HG02642 (cell line): Measurements from ENCODE around the gene LAIR1.
"Not testable (repeated sequence)": the region's sequence is repeated elsewhere in the genome, so short reads cannot be mapped to it uniquely, and the experiment has no call there.

ENCODE experiments used
- ATAC-seq: cut with Tn5 transposase; IDR thresholded peaks from one replicate; pipeline ENCODE4 v1.9.1; 2021; ENCODE audit warnings: mild to moderate bottlenecking; ENCODE audit not compliant: unreplicated experiment, poor library complexity

Gene LAIR1

DNA sequence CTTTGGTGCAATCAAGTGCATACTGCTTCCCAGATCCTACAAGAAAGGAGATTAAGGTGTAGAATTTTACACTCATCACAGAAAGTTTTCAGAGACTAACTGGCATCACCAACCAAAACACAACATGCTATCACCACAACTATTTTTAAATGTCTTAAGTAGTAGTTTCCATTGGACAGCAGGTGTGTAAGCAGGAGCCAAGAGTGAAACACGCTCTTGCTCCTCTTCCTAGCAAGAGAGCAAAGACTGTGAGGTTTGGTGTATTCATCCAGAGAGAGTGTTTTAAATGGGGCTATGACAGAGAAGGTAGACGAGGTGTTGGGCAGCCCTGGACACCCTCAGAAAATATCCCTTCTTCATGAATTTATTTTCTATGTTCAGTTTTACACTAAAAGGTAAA, 13.3 kb downstream of the LAIR1 start:
- ATAC-seq, result no peak

DNA sequence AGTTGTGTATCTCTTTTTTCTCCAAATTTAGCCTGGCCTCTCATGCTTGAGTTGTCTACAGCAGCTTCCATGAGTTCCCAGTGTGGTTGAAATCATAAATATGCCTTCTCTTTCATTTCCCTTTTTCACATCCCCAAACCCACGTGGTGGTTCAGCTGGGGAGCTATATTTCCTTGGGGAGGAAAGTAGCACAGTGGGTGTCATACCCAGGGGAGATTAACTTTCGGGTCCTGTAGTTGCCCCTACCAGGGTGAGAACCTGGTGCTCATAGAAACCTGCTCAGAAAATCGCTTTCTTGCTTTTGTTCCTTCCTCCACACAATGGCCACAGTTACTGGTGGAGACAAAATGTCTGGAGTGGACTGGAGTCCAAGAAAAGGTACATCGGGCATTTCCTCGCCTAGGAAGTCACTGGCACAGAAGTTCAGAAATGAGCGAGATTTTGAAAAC, 18.8 kb downstream of the LAIR1 start:
- ATAC-seq, result no peak

DNA sequence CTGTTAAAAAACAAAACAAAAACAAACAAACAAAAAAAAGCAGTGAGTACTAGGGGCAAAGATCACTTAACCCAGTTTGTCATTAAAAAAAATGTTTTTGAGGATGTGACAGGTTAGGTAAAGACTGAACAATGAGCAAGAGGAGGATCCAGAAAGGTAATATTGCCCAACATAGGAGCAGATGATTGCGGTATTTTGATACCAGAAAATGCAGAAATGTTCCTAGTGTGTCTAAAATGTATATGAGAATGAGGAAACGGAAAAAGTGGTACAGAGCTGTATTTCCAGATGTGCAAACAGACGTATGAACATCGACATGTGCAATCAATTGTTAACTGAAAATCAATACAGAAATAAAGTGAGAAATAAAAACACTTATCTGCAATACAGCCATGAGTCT, 20.9 kb downstream of the LAIR1 start:
- no peak for ATAC-seq

DNA sequence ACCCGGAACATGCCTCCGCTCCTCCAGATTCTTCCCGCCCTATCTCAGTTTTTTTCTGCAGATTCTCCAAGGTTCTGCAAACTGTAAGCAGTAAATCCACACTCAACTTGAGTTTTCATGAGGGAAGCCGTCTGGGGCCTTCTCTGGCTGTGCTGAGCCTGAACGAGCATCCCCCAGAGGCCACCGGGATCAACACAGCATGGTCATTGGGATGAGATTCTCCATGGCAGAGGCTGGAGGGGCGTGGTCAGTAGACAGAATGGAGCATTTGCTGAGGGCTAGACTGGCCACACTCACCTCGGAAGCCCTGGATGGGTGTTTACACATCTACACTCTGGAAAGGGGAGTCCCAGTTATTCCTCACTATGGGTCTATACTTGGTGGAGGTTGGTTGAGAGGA, 23.4 kb downstream of the LAIR1 start:
- ATAC-seq, result no peak

DNA sequence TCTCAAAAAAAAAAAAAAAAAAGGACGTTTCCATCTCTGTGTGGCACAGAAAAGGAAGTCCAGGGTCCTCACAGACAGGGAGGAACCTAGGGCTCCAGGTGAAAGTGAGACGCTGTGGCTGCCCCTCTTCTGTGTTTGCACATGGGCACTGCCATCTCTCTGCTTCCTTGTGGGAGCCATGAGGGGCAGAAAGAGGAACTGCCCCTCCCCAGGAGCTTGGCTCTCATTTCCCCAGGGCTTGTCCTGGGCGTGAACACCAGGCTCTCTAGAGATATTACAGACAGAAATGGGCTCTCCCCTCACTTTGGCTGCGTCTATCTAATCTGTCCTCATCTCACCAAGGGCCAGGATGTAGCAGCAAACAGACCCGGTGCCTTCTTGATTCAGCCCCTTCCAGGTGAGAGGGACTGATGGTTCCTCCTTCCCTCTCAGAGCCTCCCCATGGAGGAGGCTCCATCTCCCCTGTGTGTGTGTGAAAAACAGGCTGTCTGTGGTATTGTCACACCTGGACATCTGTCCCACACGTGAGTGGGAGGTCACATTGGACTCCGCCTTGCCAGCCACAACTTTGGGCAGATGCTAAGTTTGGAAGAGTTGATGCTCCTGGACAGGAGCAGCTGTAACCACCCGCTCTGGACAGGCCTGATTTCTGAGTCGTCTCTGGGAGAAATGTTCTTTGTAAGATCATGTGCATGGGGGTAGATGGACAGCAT, 24.9 kb downstream of the LAIR1 start:
- no peak for ATAC-seq

DNA sequence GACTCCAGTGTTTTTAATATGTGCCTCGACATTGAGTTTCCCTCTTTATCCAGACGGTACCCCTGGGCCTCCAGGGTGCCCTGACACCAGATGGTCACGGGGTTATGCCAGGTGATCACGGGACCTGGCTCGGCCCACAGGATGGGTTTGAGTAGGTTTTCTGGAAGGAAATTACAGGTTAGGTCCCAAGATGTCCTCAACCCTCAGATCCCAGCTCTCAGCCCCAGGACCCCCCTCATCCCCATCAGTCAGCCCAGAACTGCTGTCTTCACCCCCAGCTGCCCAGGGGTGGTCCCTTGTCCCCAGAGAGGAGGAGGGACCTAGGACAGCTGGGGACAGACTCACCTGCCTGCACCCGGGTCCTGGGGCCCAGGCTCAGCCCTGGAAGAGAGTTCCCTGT, 26.2 kb downstream of the LAIR1 start:
- no peak for ATAC-seq

DNA sequence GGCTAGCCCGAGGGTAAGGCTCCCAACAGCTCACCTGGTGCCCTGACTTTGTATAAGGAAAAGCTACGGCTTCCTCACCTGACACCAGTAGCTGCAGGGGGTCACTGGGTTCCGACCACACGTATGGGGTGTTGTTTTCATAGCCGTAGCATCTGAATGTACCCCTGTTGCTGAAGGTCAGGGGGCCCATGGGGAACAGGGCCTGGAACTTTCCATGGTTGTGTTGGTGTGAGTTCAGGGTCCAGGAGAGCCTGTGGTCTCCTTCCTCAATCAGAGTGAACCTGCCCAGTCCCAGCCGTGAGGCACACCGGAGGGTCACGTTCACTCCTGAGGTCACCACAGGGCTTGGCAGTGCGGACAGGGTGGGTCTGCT, 26.9 kb downstream of the LAIR1 start:
- ATAC-seq, result no peak

DNA sequence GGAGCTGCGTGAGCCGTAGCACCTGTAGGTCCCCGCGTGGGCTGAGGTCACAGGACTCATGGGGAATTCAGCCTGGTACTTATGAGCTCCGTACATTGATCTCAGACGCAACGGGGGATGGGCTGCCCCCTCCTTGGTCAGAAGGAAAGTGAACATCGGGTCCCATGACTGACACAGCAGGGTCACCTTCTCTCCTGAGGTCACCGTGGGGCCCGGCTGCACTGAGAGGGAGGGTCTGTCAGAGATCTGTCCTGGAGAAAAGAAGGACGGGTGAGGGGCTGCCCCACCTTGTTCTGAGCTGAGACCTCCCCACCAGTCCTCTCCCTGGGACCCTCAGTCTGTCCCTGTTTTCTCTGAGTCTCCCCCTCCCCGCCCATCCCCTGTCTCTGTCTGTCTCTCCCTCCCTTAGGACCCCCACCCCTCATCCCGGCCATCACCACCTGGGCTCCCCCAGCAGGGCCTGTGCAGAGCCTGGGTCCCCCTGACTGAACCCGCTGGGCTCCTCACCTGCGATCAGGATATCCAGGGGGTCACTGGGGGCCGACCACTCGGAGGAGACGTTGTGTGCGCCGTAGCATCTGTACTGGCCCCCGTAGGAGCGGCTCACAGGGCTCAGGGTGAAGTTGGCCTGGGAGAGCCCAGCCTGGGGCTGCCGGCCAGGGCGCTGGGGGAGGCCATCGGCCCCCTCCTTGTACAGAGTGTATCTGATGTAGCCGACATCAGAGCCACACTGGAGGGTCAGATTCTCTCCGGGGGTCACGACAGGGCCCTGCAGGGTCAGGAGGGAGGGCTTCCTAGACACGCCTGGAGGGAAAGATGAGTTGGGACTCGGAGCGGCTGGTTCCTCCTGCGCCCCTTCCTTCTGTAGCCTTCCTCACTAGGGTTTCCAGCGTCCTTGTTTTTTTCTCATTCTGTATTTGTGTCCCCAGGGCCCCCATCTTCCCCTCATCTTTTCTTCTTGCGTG, 27.6 kb downstream of the LAIR1 start:
- no peak for ATAC-seq

DNA sequence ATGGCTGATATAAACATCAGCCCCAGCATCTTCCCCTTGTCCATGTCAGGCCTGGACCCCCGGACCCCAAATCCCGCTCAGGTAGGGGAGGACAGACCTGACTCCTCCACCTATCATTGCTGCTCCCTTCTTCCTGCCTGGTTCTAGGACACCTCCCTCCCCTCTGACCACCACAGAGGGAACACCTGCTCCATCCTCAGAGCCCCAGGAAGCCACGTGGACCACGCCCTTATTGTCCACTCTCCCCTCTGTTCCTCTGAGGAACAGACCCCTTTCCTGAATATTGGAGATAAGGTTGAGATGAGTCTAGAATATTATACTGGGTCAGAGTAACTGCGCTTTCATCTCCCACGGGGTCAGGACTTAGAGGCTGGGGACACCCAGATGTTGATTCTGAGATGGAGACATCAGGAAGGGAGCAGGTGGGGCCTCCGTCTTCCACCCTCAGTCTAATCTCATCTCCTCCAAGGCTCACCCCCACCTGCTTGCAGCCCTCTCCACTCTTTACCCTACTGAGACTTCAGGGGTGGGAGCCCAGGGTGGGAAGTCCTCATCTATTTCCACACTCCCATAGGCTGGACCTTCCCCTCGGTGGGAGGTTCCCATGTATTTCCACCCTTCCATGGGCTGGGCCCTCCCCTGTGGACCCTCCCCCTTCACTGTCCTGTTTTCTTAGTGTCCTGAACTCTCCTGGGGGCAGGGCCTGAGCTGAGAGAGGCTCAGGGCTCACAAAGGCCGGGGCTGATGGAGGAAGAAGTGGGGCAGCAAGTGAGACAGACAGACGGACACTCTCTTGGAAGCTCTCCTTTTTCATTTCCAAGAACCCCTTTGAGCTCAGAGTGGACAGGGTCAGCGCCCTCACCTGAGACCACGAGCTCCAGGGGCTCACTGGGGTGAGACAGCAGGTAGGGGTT, 28.5 kb downstream of the LAIR1 start:
- no peak for ATAC-seq

DNA sequence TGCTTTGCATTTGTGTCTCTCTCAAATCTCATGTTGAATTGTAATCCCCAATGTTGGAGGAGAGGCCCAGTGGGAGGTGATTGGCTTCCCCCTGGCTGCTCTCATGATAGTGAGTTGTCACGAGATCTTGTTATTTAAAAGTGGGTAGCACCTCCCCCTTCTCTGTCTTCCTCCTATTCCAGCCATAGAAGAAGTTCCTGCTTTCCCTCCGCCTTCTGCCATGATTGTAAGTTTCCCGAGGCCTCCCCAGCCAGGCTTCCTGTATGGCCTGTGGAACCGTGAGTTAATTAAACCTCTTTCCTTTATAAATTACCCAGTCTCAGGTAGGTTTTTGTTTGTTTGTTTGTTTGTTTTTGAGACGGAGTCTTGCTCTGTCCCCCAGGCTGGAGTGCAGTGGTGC, 29.6 kb downstream of the LAIR1 start:
- no peak for ATAC-seq

DNA sequence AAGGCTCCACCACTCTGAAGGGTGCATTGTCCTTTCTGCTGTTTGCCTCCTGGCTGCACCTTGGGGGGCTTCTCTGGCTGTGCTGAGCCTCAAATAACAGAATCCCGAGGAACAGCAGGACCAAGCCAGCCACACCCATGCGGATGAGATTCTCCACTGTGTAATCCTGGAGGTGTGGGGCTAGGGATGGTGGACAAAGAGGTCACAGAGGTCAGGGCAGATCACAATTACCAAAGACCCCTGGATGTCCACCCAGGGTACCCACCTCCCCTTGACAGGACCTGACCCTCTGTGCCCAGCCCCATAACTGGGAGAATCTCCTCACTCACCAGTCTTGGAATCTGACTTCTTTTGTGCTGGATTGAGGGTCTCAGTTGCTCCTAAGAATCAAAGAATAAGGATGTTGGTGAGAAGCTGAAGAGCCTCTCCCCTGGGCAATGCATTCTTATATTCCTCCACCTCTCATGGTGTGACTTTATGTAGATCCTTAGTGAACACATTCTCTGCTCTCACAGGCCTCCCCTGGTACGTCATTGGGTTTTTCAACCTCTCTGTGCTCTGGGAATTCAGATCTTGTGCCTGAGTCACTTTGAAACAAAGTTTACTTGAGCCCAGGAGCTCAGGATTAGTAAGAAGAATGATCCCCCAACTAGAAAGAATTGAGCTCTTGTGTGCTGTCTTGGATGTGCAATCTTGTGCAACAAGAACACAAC, 31.0 kb downstream of the LAIR1 start:
- ATAC-seq, result no peak

DNA sequence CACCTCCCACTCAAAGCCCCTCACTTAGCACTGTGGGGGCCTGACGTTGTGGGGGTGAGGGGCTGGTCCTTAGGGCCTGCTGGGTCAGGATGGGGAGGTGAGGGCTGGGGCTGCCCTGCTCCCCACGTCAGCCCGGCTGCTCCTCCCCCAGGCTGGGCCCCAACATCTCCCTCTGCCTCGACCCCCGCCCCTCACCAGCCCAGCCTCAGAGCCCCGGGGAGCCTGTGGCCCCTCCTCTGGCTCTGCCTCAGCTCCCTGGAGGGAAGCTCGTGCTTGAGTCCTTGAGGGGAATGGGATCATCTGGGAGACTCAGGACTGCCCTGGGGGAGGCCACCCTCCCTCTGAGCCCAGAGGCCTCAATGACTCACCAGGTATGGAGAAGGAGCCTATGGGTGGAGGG, 32.6 kb downstream of the LAIR1 start:
- ATAC-seq, result no peak

DNA sequence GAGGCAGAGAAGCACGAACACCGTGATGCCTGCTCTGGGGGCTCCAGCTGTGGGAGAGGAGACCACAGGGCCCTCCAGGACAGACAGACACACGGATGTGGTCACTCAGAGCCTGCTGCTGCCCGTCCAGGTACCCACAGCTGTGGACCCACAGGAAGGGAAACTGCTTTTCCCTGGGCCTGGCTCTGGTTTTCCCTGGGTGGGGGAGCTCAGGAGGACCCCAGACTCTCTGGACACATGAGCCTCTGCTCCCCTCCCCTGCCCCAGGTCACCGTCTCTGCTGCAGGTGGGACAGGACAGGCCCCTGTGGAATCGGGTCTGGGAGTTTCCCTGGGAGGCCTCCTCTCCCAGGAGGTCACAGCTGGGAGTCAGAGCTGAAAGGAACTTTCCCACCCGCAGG, 33.1 kb downstream of the LAIR1 start:
- ATAC-seq, result no peak

DNA sequence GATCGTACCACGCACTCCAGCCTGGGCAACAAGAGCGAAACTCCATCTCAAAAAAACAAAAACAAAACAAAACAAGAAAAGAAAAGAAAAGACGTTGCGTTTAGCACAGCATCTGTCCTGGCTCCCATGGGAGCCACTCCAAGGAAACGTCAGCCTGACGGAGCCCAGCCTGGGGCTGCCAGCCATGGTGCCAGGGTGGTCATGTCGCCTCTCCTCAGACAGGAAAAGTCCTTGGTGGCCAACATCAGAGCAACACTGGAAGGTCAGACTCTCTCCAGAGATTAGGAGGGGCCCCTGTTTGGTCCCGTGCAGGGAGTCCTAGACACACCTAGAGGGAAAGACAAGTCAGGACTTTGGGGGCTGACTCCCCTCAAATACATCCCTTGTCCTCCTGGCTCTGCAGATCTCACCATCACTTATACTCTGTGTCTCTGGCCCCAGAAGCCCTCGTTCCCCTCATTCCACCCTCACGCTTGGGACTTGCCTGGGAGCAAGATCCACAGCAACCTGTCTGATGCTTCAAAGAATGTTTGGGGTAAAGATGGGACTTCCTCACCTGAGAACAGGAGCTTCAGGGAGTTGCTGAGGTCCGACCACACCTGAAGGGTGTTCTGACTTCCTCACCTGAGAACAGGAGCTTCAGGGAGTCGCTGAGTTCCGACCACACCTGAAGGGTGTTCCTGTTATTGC, 35.1 kb downstream of the LAIR1 start:
- ATAC-seq, result no peak

DNA sequence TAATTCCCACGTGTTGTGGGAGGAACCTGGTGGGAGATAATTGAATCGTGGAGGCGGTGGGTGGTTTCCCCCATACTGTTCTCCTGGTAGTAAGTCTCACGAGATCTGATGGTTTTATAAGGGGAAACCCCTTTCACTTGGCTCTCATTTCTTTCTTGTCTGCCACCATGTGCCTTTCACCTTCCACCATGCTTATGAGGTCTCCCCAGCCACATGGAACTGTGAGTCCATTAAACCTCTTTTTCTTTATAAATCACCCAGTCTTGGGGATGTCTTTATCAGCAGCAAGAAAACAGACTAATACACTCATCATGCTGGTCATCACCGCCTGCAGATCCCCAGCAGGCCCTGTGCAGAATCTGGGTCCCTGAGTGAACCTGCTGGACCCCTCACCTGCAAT, 36.0 kb downstream of the LAIR1 start:
- not testable (repeated sequence) for ATAC-seq

DNA sequence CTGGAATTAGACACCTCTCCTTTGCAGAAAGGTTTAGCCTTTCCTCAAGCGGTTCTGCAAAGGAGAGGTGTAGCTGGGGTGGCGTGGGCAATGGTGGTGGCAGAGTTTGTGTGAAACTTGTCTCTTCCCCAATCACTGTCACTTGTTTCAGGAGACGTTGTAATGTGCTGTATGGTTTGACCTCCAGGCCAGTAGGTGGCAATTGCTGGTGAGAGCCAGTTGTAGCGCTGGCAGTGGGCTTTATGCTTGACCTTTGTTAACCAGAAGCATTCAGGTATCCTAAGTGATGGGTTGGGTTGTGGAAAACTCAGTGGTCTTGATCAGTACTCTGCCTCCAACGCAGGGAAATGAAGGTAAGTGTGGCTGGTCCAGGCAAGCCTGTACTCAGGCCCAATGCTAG, 39.1 kb downstream of the LAIR1 start:
- ATAC-seq, result no peak

DNA sequence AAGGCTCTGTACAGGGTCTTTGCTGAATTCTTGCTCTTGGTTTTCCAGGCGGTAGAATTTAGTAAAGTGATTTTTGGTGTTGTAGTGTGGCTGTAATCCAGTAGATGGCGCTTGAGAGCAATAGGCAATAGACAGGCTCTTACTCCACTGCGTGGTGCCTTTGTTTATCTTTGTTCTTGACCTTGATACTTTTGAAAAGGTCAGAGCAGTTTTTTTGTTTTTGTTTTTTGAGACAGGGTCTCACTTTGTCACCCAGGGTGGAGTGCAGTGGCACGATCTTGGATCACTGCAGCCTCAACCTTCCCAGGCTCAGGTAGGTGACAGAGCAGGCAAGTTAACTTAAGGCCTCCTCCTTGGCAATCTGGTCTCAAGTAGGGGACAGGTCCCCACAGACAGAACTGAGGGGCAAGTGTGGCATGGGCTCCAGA, 39.5 kb downstream of the LAIR1 start:
- no peak for ATAC-seq

DNA sequence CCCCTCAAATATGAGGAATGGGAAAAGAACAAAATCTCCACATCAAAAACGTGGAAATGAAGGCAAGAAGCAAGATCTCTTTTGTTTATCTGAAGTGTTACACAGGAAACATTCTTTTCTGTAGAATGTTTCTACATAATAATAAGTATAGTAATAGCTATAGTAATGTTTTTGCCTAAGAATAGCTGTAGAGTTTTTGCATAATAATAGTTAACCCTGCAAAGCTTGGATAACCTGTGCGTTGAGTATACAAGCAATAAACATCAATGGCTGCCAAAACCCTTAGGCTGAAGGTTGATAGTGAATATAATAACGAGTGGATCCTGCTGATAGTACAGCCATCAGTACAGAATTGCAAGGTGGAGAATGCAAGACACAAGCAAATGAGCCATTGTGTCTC, 40.7 kb downstream of the LAIR1 start:
- ATAC-seq, result no peak

DNA sequence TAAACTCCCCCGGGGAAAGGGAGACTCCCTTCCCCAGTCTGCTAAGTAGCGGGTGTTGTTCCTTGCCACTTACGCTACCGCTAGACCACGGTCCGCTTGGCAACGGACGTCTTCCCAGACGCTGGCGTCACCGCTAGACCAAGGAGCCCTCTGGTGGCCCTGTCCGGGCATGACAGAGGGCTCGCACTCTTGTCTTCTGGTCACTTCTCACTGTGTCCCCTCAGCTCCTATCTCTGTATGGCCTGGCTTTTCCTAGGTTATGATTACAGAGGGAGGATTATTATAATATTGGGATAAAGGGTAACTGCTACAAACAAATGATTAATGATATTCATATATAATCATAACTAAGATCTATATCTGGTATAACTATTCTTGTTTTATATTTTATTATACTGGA, 41.8 kb downstream of the LAIR1 start:
- ATAC-seq, result not testable (repeated sequence)
